Activated T-cell treated with anti-CD3 and anti-CD28 coated beads for 1 hour (primary cell): ENCODE results near the gene TRUB1.
"Not testable (repeated sequence)": the region's sequence is repeated elsewhere in the genome, so short reads cannot be mapped to it uniquely, and the experiment has no call there.

Source experiments
- DNase-seq: peaks from one replicate; pipeline ENCODE4 v3.0.0-alpha.2; 2020; ENCODE audit warnings: low read depth

Gene TRUB1

DNA sequence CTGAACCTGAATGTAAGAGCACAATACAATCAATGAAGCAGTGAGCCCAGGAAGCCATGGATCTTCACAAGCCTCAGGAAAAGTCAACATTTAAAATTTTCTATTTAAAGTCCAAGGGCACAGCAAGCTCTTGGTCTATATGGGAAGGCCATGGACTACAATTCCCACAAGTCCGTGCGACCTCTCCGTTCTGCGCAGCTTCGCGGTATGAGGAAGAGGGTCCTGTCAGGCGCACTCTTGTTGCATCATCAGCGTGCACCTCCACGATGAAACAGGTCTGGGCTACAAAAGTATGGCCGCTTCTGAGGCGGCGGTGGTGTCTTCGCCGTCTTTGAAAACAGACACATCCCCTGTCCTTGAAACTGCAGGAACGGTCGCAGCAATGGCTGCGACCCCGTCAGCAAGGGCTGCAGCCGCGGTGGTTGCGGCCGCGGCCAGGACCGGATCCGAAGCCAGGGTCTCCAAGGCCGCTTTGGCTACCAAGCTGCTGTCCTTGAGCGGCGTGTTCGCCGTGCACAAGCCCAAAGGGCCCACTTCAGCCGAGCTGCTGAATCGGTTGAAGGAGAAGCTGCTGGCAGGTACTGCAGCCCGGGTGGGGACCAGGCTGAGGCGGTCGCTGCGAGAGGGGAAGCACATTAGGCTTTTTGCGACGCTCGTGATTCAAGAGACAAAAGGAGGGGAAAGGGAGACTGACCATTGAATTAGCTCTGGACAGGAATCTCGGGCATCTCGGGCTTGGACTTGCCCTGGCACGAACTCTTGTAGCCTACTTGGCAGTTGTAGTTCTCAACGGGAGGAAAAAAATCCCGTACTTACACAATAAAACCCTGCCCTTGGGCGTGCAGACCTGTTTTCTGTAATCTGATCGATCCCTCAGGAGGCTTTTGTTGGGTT, at the start of gene TRUB1:
TRUB1 (plus strand) TSS at position 234 of the 894 bp plus-strand sequence; CDS start at position 293, 59 bp downstream.
- peak; percentile 76 for DNase-seq

DNA sequence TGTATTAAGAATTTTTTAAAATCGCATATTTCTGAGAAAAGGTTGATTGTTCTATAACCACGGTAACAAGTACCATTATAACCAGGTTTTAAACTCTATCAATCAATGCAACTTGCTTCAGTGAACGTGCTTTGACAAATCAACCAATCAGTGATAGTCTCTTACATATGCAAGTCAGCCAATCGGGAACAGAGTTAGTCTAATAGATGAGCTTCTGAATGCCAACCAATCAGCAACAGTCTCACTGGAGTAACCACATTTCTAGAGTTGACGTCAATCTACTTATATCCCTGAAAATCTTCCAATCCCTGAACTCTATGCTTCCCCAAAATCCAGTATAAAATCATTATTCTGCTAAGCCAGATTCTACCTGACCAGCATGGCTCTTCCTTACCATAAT, 44.7 kb upstream of the TRUB1 start:
- DNase-seq = no peak

DNA sequence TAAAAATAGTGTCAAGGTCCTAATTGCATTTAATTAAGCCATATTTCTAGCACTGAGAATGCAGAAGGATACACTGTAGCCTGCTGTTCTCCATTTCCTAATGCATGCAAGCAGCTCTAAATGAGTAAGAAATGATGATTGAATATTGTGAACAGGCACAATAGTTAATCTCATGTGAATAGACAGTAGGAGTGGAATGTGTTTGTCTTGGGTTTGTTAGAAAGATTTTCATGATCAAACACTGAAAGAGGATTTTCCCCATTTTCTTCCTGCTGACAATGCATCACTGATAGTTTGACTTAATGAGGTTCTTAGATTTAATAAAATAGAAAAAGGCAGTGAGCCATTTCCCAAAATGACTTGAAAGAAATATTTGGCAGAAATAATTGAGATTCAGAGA, 43.1 kb upstream of the TRUB1 start:
- DNase-seq = no peak

DNA sequence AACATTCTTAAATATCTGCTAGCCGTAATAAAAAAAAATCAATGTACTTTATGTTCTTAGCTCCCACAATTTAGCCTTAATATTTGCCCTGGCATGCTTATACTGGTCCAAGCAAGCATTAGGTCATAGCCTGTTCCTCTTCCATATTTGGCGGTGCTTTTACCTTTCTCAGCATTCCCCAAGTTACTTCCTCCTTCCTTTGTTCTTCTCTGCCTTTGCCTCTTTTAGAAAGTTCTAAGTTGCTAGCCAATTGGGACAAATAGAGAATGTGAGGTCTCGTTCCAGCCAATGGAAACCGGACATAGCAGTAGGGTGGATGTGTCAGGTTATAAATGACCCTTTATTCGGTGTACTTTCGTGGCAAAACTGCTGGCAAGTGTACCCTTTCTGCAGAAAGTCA, 41.0 kb upstream of the TRUB1 start:
- not testable (repeated sequence) for DNase-seq

DNA sequence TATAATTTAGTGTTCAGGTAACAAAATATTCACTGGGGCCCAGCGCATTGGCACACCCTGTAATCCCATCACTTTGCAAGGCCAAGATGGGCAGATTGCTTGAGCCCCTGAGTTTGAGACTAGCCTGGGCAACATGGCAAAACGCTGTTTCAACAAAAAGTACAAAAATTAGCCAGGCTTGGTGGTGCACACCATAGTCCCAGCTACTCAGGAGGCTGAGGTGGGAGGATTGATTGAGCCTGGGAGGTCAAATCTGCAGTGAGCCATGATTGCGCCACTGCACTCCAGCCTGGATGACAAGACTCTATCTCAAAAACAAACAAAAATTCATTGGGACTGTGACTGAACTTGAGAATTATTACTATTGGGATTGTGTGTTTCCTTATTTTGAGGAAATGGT, 40.4 kb upstream of the TRUB1 start:
- no peak for DNase-seq

DNA sequence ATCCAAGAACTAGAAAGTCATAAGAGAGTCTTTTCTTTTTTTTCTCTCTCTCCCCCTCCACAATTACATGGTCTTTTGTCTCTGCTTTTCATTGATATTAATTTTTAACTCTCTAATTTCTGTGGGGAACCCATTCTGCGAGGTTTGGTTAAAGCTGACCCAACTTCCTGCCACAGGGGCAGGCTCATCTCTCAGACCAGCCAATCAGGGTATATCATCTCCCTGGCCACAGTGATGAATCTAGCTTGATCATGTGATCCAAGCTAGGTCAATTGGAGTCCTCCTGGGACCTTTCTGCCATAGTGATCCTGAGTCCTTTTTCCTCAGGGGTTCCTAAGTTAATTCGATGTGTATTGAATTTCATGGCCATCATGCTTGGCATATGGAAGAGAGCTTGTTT, 38.0 kb upstream of the TRUB1 start:
- no peak for DNase-seq

DNA sequence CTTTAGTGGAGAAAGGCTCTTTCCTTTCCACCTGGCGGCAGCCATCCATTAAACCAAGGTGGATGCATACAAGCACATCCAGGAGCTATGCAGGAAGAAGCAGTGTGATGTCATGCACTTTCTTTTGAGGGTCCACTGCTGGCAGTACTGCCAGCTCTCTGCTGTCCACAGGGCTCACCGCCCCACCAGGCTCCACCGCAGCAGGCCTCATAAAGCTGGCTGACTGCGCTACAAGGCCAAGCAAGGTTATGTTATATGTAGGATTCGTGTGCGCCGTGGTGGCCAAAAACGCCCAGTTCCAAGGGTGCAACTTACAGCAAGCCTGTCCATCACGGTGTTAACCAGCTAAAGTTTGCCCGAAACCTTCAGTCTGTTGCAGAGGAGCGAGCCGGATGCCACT, 37.3 kb upstream of the TRUB1 start:
- DNase-seq = no peak

DNA sequence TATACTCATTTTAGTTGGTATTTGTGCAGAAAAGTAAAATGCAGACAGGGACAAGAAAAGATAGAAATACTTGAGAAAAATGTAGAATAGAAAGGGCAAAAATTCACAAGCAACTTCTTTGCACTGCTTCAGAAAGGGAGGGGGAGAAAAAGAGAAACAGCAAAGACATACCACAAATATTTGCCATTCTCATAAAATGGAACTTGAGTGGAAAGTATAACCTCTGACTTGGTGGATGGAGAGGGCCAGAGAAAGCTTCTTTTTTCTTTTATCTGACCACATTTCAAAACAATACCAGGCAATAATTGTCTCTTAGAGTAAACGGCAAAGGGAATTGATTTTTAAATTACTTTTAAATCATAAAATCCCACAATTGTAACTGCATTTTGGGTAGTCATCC, 35.8 kb upstream of the TRUB1 start:
- DNase-seq = no peak

DNA sequence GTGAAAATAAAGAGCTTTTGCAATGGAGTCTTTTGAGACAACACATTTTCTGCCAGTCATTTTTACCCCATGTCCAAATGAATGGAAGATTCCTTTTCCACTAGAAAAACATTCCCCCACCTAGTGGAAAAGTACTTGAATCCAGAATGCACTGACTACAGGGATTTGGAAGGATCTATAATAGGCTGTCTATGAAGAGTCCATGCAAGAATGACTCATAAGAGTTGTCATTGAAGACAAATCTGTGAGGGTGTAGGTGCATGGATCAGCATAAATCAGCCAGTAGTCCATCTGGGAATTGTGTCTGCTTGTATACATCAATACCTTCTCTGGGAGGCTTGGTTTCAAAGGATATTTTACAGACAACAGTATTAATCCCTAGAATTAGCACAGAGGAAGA, 32.5 kb upstream of the TRUB1 start:
- no peak for DNase-seq

DNA sequence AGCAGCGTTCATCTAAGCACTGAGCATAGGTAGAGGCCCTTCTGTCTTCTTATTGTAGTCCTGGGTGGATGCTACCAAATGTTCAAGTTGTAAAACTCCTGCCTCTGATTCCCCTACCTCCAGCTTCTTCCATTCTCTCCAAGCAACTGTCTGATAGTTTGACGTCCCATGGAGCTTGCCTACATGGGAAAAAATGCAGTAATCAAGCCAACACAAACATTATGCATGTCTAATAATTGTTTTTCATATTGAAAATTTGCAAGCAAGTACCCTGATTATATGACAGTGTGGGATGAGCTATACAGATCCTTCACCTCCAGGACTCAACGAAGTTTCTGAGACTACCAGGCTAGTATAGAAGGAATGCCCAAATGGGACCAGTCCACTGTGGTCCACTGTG, 31.0 kb upstream of the TRUB1 start:
- no peak for DNase-seq

DNA sequence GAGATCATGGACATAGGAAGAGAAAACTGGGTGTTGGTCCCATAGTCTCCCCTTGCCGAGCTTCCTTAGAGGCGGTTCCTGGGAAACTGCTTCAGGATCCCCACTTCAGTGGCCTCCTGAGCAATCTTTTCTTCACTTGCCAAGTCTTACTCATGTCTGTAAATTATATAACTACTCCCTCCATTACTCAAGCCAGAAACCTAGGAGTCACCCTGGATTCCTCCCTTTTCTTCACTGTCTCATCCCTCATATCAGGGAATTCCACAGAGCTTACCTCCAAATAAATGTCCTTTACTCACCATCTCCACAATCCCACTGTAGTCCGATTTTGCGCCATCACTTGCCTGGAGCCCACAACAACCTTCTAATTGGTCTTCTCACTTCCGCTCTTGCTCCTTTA, 29.1 kb upstream of the TRUB1 start:
- no peak for DNase-seq

DNA sequence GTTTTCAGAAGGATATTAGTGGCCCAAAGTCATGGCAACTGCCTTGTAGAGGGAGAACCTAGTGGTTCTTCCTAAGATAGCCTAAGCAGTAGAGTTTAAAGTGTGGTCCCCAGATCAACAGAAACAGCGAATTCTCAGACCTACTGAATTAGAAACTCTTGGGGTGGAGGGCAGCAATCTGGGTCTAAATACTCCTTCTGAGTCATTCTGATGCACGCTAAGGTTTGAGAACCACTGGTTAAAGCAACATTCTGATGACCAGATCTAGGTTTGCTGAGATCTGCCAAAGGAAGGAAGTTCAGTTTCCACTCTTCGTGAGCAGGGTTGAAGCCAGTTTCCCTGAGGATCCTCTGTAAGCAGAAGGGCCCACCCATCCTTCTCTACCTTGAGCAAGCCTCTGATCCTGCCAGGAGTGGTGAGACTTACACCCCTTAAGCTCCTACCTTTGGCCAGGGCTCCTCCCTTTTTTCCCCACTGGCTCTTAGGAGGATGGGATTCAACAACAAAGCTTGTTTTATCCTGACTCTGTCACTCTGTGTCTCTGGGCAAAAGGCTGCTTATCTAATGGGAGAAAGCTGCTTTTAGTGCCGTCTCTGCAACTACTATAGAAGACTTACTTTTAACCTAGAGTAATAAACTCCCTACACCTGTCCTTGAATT, 26.8 kb upstream of the TRUB1 start:
- DNase-seq = no peak

DNA sequence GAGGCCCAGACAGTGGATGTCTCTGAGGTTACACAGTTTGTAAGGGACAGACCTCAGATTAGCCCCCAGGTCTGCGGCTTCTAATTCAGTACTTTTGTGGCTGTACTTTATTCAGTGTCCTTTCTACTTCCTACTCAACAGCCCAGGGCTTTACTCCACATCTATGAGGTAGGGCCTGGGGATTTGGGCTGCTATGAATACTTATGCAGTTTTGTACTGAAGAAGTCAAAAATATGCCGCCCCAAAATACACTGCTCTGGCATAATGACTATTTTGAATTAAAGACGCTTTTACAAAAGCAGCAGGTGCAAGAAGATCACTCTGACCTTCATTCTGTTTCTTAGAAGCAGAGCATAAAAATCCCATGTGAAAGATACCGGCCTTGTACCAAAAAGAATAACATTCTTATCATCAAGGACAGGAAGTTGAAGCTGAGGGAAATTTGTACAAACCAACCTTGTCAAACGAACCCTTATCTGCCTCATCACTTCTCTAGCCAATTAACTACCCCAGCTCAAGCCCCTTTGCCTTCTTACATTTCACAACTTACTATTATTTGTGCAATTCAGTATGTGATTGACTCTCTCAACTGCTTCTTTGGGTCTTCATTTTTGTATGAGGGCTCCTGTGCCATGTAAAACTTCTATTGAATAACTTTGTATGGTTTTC, 26.1 kb upstream of the TRUB1 start:
- DNase-seq = no peak

DNA sequence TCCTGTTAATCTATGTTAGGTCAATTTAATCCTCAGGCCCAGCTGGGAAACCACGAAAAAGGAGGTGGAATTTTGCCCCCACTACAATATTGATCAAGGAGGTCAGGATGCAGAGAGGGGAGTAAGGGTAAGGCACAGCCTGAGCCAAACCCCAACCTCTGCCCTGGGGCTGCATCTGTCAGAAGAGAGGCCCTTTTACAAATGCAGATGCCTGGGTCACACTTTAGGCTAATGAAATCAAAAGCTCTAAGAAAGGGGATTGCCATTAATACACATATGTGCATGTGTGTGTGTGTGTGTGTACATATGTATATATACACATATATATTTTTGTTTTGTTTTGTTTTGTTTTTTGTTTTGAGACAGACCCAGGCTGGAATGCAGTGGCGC, 25.5 kb upstream of the TRUB1 start:
- DNase-seq = no peak

DNA sequence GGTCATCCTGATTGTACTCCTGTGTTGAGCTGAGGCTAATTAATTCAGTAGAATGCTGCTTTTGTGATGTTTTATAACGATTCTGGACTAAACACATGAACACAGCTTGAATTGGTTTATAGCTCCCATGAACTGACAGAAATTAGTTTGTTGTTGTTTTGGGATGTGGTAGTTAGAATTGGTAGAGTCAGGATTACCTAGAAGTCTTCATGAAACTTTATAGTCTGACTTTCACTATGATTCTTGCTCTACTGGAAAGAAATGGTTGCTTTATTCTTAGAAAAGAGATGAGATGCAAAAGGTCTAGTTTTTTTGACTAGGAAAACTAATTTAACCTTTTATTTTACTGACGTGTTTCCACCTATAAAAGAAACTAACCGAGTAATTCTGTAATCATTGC, 23.4 kb upstream of the TRUB1 start:
- DNase-seq = no peak

DNA sequence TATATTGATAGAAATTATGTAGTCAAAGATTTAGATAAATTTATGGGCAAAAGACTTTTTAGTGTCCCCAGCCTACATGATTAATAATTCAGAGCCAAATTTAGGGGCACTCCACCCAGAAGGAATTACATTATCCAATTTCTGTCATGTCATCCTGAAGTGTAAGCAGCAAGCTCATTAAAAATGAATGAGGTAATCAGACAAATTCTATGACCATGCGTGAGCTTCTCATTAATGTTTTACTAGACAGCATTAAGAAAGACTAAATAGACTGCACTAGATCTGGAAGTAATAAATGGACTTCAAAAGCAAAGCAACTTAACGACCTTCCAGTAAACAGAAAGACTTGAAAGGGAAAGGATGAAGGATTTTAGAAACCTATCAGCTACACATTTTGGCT, 22.7 kb upstream of the TRUB1 start:
- no peak for DNase-seq

DNA sequence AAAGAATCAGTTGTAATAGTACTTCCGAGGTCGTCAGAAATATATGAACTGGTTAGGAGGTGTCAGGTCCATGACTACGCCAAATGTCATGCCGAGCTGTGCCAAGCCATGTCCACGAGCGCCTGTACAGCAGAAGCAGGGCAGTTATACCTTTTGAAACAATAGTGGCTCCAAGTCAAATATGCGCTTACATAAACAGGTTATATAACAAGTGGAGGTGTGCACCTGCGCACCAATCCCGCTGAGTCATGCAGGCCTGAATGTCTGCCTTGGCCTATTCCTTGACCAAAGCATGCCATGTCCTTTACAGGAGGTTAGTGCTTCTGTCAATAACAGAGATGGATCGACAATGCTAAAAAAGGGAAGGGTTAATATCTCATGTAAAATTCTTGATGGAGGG, 21.3 kb upstream of the TRUB1 start:
- DNase-seq = no peak

DNA sequence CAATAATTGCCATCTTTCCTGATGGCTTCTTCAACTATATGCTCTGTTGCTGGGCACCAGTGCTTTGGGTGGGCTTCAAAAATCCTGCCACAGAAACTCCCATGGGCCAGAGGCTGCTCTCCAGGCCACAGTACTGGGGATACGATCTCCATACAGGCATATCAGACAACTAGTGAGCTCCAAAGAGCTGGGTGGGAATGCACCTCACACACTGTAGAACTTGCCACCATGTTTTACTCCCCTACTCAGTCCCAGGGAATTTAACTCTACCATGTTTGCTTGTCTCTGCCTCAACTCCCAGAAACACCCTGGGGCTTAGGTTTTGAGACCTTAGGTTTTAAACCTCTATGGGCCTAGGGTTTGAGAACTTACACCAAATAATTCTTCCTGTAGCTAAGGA, 20.5 kb upstream of the TRUB1 start:
- no peak for DNase-seq

DNA sequence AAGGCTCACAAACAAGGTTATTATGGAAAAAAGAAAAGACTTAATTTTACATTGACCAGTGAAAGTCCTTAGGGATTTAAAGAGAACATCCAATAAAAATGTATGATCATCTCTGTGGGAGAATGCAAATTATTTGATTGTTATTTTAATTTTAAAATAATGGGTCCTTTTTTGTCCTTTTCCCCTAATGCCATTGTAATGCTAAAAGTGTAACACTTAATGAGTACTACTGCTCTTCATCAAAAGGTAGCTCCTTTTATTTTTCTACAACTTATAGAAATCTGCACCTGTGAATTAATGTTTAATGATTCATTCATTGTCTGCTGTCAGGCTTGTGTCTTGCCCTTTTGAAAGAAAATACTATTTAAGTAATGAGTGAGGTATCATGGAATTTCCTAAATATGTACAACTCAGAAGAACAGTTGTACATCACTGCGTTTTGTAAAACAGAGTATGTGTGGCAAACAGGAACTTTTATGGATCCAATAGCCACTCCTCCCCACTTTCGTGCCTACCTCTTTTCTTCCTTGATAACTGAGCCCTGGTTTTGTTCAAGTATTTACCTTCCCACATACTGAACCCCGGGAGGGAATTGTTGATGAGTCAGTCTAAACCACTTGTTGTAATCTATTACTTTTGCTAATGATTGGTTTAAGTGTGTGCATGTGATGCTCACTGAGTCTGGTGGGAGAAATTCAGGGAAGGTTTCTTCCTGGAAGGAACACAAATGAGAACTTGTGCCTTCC, 19.9 kb upstream of the TRUB1 start:
- DNase-seq = no peak

DNA sequence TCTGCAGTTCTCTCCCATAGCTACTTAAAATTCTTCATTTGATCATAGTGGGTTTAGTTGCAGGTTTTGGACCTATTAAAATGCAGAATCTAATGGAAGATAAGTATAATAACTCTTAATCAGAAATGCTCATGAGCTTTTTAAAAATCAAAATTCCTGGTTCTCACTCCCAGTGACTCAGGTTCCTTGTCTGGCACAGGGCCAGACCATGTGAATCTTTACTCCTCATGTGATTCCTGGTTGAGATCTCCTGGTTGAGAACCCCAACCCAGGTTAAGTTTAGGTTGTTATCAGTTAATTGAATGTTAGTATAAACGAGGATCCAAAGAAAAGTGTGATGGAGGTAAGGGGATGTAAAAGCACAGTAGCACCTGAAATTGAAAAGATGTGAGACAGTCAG, 17.5 kb upstream of the TRUB1 start:
- DNase-seq = no peak

DNA sequence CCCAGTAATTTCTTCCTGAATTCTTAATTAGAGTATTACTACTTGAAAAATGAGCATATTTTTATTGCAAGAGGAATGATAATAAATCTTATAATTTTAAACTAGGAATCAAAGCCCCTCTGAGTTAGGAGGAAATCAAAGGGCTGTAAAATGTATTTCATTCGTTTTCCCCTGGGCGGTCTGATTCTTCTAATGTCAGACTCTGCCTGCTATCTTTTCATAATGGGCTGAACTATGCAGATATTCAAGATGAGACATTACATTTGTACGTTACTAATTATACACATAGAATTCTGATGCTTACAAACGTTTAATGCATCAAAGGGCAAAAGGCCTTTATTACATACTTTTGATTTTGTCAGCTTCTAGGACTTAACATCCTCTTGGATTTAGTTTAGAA, 16.0 kb upstream of the TRUB1 start:
- DNase-seq = no peak

DNA sequence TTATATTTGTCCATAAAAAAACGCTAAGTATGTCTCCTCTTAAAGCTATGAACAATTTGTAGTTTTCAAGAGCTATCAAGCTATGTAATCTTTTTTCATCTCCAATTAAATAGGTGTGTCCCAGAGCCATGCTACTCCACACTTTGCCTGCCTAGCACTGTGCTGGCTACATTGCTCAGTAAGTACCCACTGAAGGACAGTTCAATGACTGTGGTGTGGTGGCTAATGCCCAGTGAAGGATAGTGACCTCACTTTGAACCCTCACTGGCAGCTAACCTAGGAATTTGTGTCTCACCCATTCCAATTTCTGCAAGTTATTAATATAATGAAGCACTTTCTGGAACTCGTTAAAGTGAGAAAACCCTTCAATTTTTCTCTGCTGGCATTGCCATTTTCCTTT, 14.4 kb upstream of the TRUB1 start:
- no peak for DNase-seq
